Measurements from ENCODE around the gene LY6G6F. TPM values are rescaled to one million over a fixed set of nuclear protein-coding genes. Genes with fewer than 3 reads are reported as not detected.

The LY6G6F gene
- total and polyA plus RNA-seq, 12 donors: not detected

DNA sequence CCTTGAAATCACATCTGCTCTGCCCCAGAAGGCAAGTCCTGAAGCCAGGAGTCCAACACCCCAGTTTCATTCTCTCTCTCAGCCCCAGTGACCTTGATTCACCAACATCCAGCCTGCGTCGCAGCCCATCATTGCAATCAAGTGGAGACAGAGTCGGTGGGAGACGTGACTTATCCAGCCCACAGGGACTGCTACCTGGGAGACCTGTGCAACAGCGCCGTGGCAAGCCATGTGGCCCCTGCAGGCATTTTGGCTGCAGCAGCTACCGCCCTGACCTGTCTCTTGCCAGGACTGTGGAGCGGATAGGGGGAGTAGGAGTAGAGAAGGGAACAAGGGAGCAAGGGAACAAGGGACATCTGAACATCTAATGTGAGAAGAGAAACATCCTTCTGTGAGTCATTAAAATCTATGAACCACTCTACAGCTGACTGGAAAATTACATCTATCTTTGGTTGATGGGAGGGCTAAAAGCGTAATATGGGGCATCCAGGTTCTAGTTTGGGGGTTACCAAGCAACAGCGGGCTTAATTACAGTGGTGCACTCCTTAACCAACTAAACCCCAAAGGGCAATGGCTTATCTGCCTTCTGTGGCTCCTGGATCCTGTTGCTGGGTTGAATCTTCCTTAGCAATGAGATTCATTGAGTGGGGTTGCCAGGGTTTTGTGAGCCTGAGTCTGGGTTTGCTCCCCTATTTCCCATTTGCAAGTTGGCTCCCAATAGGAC is 11.0 kb downstream of the LY6G6F start:
- H3K36me3 ChIP-seq: no peaks in the 10 kb centered on the region
- H3K27ac ChIP-seq: no peak overlapping the region
- no peak overlapping the region for H3K4me3 ChIP-seq
- no peak for DNase-seq
- intact Hi-C loops (cut with DNase I): no loop called here
- H3K27me3 ChIP-seq: no peaks in the 10 kb centered on the region
- no peaks in the 10 kb centered on the region for H3K9me3 ChIP-seq
- ATAC-seq: no peak
- WGBS, 2 donors: 67 to 70% methylated on average over 10 of the region's 10 CpGs
- no peaks in the 10 kb centered on the region for H3K4me1 ChIP-seq
- TF ChIP-seq, protein P1, sequence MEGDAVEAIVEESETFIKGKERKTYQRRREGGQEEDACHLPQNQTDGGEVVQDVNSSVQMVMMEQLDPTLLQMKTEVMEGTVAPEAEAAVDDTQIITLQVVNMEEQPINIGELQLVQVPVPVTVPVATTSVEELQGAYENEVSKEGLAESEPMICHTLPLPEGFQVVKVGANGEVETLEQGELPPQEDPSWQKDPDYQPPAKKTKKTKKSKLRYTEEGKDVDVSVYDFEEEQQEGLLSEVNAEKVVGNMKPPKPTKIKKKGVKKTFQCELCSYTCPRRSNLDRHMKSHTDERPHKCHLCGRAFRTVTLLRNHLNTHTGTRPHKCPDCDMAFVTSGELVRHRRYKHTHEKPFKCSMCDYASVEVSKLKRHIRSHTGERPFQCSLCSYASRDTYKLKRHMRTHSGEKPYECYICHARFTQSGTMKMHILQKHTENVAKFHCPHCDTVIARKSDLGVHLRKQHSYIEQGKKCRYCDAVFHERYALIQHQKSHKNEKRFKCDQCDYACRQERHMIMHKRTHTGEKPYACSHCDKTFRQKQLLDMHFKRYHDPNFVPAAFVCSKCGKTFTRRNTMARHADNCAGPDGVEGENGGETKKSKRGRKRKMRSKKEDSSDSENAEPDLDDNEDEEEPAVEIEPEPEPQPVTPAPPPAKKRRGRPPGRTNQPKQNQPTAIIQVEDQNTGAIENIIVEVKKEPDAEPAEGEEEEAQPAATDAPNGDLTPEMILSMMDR (IDR thresholded peaks at IDR 0.05): no peak

DNA sequence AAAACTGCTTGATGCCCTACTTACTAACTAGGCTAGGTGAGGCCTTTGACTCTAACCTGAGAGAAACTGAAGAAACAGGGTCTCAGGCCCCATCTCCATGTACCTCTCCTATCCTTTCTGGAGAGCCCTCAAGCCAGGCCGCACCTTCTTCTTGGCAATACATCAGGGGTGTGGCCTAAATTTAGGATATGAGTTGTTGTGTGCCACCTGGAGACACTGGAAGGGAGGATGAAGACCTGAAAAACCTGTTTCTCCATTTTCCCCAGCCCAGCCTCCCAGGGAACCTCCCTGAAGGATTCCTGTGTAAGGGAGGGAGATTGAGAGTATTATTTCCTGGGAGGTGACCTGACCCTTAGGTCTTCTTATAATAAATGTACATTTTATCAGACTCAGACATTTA is 11.6 kb downstream of the LY6G6F start:
- no peak overlapping the region for H3K4me3 ChIP-seq
- no peak overlapping the region for H3K27ac ChIP-seq
- TF ChIP-seq, protein P1 (IDR thresholded peaks at IDR 0.05): no peak
- ATAC-seq: no peak
- H3K27me3 ChIP-seq: no peaks in the 10 kb centered on the region
- no peaks in the 10 kb centered on the region for H3K4me1 ChIP-seq
- H3K36me3 ChIP-seq: no peaks in the 10 kb centered on the region
- 88 to 94% methylated on average over 1 of the region's 1 CpG for WGBS, 2 donors
- H3K9me3 ChIP-seq: no peaks in the 10 kb centered on the region
- DNase-seq: no peak
- intact Hi-C loops (cut with DNase I): no loop called here

DNA sequence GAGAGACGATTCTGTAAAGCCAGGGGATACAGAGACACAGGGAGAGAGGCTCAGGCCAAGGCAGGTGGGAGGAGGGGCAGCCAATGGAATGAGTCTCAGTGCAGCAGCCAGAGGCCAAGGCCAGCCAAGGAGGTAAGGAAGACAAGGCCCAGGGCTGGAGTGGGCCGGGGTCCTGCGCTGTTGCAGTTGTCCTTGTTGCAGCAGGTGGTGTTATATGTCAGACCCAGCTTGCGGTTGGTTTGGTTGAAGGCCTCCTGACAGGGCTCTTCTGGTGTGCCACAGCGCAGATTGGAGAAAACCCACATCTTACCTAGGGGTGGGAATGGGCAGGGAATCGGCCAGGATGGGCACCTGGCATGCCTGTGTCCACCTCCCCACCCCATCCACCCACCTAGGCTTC is 12.3 kb downstream of the LY6G6F start:
- Histone ChIP-seq H3K27me3 (no peaks in the 10 kb centered on the region), H3K27ac (no peak overlapping the region), H3K36me3 (no peaks in the 10 kb centered on the region), H3K4me3 (no peak overlapping the region), H3K4me1 (peaks cover 0 to 6% (median 0%) of the 10 kb centered on the region in 9 donors), H3K9me3 (no peaks in the 10 kb centered on the region)
- DNase-seq (no peak), ATAC-seq (no peak)
- WGBS, 2 donors: 85 to 92% methylated on average over 6 of the region's 6 CpGs
- TF ChIP-seq, protein P1 (IDR thresholded peaks at IDR 0.05): no peak
- intact Hi-C loops (cut with DNase I): no loop called here

DNA sequence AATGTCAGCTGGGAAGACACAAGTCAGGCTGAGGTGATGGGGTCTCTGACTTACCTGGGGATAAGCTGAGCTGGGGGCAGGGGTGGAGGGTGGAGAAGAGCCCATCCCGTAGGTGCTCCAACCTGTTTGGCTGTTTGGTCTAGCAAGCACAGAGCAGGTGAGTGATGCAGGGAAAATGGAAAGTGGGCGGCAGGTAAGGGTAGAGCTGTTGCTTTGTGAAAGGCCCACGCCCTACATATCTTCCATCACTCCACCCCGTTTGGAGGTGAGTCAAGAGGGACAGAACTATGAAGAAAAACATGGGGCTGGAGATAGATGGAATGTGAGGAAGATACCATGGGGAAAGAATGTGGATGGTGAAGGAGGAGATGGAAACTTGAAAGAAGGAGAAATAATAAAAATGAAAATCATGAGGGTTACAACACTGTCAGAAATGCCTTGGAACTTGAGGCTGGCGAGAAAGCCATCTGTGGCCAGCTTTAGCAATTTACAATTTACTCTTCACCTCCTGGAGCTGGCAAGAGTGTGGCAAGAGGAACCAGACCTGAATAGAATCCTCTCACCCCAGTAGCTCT is 13.6 kb downstream of the LY6G6F start:
- WGBS, 2 donors: 86 to 89% methylated on average over 5 of the region's 5 CpGs
- DNase-seq: no peak
- Histone ChIP-seq H3K27me3 (no peaks in the 10 kb centered on the region), H3K4me3 (no peak overlapping the region), H3K9me3 (no peaks in the 10 kb centered on the region), H3K36me3 (peaks cover 0 to 5% (median 0%) of the 10 kb centered on the region in 9 donors), H3K4me1 (peaks cover 0 to 8% (median 0%) of the 10 kb centered on the region in 9 donors), H3K27ac (no peak overlapping the region)
- intact Hi-C loops (cut with DNase I): no loop called here
- no peak for ATAC-seq
- TF ChIP-seq, protein P1 (IDR thresholded peaks at IDR 0.05): no peak

Measured in heart right ventricle (tissue), 16 donors.